HL-60/S4 (cell line): ENCODE data around the gene FCN3.
"Not testable (repeated sequence)": the region's sequence is repeated elsewhere in the genome, so short reads cannot be mapped to it uniquely, and the experiment has no call there.

ENCODE experiments used
- in situ Hi-C: fragments of 300-500 bp; cut with MboI; formaldehyde crosslinking; loops from 2 replicates; pipeline ENCODE4 v1.14.3; 2022; ENCODE audit warnings: low sequenced_read_pairs

The FCN3 gene

DNA sequence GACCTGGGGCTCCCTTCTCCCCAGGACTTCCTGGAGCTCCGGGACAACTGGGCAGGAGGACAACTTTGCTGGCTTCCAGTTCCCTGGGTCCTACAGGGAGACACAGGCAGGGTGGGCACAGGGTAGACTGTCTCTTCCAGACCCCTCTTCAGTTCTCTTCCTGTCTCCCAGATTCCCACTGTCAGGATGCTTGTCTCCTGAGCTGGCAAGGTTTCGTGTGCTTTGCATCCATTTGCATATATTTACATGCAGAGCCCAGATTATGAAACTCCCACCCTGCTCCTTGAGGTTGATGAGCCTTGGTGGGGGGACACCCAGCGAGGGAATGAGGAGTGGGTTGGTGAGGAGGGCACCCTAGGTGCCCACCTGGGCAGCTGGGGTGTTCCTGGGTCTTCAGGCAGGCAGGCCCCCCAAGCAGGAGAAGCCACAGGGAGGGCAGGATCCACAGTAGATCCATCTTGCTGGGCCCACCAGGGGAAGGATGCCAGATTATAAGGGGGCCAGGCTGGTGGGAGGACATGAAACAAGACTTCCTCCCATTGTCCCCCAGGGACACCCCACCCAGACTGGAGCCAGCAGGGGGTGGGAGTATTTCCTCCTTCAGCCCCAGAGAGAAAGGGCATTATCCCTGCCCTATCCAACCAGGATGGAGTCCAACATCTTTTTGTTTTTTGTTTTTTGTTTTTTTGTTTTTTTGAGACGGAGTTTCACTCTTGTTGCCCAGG, at the start of gene FCN3:
TSS of gene FCN3 (minus strand) at position 463 of the 725 bp plus-strand sequence. CDS start at position 457, 6 bp downstream.
- in situ Hi-C loops: no loop called here

DNA sequence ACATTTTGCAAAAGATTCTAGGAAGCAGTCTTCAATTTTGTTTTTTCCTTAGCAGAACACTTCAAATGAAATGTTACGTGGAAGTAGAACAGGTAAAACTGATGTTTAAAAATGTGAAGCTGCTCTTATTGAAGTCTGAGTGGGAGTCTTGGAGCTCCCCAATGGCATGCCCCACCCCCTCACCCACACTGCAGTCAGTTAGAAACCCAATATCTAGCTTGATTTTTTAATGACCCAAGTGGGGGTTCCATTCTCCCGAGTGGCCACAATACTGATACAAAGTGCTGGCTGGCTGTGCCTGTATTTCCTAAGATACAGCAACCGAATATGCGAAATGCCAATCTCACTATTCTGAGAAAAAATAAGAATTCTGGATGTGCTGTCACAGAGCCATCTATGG, 49.1 kb upstream of the FCN3 start:
- in situ Hi-C loops: no loop called here

DNA sequence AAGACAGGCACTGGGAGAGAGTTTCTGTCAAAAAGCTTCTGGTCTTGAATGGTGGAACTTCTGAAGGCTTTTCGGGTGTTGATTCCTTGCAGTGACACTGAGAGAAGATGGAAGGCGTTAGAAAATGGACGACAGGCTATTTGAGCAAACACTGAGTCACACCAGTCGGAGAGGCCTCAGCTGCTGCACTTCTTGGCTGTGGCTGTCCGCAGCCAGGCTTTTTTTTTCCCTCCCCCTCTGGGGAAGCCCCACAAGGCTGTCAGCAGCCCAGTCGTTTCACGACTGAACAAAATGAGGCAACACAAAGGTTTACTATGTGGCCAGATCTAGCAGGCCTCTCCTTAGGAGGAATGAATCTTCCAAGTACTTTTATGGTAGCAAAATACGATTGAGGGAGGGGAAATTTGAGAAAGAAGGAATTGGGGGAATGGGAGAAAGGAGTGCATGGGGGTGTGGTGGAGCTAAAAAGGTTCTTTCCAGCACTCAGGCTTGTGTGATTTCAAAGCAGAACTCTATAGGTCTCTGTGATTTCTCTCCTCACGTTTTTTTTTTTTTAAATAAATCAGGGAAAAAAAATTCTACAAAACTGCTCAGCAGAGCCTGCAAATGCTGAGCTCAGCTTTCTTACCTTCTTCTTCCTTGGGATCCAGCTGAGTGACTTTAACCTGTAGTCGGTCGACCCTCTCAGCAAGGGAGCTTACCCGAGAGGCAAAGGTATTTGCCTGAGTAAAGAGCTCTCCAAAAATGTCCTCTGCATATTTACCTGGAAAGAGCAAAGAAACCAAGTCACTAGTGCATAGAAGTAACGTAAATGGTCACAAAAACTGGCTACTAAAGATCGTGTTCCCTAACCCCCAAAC, 43.9 kb upstream of the FCN3 start:
- in situ Hi-C loops: no loop called here

DNA sequence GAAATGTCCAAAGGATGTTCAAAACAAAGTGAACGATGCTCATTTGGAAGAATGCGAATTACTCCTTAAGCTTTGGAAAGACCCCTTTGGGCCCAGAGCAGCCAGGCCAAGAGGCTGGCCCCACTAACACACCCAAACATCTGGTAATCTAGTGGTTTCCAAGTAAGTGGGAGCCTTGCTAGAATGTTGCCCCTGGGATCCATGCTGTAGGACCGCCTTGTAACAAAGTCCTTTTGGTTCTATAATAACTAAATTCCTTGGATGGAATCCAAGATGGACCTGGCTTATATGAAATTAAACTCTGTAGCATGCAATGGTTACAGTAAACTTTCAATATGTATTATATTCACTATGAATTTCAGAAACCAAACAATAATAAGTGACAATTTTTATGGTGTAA, 43.1 kb upstream of the FCN3 start:
- in situ Hi-C loops: no loop called here

DNA sequence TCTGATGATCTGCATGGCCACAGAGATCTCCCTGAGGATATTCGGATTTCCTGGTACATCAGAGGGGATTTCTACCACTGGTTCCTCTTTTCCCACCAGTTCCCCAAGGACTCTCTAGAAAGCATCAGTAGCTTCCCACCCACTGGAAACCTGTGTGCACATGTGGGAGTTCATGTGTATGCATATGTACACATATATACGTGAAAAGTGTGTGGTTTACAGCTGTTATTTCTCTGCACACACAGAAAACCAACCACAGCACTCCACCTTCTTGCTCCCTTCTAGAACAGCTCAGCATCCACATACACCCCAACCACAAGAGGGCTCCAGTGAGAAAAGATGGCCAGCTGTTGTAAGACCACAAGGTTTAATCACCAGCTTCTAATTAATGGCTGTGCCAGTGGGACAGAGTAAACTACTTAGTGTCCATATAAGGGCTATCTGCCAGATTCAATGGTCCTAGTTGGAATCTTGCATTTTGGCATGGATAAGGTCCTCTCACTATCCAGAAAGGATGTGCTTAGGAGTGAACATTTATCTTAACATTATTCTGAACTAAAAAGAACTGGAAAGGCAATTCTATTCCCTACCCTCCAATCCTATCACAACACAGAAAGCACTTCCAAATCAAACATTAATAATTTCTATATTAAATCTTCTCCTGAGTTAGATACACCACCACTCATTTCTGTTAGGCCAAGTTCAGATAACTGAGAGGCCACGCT, 41.9 kb upstream of the FCN3 start:
- in situ Hi-C loops: no loop called here

DNA sequence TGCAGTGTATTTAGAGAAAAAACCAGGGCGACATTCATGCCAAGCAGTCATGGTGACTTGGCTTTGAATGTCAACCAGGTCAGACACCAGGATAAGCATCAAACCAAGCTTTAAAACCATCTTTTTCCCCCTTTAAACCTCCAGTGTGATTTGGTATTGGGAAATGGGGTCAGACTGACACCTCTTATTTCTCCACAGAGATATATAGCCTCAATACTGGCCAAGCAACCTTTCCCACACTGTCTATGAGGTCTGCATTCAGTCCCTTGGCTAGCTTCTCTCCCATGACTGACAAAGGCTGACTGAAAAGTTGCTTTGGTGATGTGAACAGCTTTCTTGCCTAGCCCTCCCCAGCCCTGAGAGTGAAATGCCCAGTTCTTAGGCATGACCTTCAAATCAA, 39.5 kb upstream of the FCN3 start:
- in situ Hi-C loops: no loop called here

DNA sequence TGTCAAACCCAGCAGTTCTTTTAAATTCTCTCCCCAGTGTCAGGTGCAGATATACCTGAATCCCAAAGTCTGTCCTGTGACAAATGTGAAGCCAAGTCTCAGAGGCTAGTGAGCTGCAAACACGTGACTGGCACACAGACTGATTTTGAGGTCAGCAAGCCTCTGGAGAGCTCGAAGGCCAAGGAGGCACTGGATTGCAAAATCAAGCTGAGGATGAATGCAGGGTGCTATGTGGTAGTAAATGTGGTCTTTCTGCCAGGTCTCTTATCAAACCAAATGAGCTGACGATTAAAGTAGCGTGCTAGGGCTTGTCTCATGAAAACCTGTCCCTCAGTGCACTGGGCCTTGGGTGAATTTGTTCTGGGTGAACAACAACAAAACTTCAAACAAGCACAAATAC, 38.4 kb upstream of the FCN3 start:
- in situ Hi-C loops: no loop called here

DNA sequence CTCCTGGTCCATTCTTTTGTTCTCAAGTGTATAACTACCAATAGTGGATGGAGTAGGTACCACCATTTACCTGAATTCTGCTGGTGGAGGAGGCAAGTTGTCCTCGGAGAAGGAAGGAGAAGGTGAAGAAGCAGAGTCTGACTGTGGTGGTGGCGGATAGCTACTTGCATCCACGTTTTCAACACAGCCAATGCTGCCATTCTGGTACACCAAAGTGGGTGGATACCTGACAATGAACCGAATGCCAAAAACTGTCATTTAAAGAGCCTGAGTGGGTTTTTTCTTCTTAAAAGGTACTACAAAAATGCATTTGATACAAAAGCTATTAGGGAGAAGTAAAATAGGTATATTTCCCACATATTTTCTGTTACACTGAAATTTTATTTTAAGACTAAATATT, 37.9 kb upstream of the FCN3 start:
- in situ Hi-C loops: no loop called here

DNA sequence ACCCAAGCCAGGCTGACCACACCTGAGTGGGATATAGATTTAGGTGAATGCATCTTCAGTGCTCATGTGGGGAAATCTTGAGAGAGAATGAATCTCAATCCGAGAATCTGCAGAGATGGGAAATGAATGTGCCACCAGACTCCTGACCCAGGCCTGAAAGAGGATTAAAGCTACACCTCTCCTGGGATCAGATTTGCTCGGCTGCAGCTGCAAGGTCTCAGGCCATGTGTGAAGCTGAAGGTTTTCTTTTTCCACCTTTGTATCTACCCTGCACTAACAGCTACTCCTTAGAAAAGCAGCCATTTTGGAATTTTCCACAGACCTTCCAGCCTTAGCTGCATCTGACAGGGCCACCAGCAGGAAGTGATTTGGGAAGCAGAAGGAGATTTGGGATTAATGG, 36.1 kb upstream of the FCN3 start:
- in situ Hi-C loops: no loop called here

DNA sequence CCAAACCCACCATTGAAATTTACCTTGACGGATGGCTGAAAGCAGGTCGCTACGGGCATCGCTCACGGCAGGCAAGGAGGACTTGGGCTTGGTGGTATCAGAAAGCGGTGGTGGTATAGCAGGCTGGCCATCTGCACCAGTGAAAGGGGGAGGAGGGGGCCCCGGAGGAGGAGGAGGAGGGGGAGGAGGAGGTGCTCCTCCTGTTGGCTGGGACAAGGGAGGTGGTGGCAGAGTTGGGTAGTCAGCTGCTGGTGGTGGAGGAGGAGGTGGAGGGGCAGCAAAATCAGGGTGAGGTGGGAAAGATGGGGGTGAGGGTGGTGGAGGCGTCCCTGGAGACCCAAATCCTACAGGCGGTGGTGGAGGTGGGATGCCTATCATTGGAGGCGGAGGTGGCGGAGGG, 35.0 kb upstream of the FCN3 start:
- in situ Hi-C loops: no loop called here

DNA sequence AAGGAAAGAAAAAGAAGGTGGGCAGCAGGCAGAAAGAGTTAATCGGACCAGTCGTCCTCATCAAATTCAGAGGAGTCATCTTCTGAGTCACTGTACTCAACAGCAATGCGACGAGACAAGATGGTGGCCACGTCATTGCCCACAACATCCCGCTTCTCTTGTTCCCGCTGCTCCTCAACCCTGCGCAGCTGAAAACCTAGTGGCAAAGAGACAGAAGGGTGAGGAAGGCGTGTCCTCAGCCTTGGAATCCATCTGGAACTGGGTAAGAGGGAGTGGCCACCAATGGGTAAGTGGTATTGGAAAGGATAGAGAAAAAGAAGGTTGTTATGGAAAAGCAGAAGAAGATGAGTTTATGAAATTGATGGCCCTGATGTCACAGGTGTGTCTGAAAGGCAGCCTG, 33.5 kb upstream of the FCN3 start:
- in situ Hi-C loops: no loop called here

DNA sequence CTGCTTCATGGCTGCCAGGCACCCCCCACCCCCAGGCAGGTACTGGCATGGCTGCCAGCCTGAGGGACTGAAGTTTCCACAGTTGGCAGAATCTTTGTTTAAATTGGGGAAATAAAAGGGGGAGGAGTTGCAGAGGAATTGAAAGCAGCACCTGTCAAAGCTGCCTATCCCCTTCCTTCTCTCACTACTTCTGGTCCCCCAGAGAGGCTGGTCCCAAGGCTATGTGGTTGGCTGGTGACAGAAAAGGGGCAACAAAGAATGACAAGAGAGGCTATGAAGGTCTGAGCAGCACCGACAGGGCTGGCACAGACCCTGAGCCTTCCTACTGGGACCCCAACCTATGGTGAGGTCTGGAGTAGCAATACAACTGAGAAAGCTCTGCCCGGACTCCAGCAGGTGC, 32.2 kb upstream of the FCN3 start:
- in situ Hi-C loops: not testable (repeated sequence)

DNA sequence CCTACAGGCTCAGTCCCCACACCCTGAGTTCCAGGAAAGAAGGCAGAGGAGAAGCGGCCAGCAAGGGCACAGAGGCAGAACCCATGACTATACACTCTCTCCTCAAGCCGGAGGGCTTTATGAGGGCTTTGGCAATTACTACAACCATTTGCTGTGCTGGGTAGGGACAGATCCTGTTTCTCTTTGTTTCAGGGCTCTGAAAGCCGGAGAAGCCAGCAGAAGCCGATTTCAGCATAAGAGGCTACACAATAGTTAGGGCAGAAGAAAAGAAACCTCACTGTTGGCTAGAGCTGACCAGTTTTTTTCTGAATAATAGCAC, 31.7 kb upstream of the FCN3 start:
- in situ Hi-C loops: no loop called here

DNA sequence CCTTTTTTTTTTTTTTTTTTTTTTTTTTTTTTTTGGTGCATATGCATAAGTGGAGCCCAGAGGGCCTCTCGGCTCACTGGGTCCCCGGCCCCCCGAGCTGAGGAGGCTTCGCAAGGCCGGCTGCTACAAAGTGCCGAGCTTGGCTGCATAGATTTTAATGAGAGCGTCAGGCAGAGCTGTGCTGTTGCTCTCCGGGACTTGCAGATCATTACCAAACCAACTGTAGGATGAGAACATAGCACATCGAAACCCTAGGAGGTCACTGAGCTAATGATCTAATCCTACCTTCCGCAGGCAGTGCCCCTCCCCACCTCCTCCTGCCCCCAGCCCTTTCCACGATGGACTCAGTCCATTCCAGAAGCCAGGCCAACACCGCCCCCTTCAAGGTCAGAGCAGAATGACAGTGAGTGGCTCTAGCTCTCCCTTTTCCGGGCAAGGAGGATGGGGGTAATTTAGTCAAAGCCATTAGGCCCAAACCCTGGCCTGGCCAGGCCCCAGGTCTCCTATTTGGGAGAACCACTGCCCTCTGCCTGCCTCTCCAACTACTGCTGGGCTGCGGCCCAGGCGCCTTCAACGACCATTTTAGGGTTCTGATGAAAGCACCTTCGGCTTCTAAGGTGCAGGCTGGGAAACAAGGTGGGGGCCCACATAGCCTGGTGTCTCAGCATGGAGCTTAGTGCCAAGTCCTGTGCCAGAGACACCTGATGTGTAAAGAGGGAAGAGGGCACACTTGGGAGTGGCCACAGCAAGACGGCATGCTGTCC, 31.2 kb upstream of the FCN3 start:
- in situ Hi-C loops: not testable (repeated sequence)

DNA sequence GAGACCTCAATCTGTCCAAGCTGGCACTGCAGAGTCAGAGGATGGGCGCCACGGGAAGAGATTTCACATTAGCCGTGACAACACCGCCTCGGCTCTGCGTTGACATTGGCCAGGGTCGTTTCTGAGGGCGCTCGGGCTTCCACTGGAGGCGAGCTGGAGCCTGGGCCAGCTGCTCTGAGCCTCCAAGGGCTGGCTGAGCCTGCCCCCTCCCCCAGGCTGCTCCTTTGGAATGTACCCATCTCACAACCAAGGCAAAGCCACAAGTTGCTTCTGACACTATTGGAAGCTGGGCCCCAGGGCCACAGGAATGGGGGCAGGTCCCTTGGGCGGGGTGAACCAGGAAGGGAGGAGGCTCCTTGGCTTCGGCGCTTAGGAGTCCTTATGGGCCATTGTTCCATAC, 30.4 kb upstream of the FCN3 start:
- in situ Hi-C loops: no loop called here

DNA sequence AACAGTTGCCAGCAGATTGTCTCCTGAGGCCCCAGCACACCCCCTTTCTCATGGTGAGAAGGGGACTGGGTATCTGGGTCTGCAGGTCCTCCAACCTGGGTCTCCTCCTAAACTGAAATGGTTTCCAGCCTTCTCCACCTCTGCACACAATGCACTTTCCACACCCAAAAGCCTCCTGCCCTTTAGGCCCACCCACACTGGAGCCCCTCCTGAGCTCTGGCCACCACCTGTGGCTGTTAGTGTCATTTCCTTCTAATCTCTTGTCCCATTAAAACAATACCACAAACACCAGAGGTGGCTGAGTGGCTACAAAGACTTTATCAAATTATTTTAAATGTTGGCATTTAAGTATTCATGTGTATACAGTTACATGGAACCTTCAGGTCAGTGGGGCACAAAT, 29.3 kb upstream of the FCN3 start:
- in situ Hi-C loops: no loop called here

DNA sequence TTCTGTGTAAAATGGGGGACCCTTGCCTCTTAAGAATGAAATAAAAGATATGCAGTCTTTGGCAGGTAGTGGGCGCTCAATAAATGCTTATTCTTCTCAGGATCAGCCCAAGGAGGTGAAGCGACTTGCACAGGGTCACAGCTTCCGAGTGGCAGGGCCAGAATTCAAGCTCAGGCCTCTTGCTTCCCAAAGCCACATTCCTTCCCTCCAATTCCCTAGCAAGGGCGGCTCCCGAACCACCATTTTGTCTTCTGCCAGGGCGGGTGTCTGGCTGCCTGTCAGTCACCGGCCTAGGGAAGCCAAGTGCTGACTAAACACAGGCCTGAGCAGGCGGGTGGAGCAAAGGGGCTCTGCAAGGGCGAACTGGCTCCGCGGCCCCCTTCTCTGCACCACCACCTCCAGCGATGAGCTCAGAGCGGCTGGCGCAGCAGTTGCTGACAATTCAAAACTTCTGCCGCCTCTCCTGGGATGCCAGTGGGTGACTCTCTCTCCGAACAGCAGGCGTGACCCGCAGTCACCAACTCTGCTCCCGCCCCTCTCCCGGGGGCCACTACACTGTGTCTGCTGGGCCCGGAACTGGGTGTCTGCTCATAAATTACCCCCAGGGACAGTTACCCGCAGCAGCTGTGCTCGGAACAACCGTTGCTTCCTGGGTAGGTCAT, 28.6 kb upstream of the FCN3 start:
- in situ Hi-C loops: no loop called here

DNA sequence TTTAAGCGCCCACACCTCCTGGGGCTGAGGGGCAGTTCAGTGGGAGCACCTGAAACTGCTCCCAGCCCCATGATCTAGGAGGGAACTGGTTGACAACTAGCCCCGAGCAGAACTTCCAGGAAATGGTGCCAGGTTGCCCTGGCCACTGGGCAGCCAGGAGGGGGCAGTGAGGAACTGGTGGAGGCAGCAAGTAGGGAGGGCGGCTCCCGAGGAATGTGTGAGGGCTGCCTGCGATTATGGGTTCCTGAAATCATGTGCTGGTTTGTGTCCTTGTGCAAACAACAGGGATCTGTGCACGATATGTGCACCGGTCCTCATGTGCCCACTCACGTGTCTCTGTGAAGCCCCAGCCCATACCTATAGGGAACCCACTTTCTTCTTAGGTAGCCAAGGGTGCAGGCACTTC, 27.7 kb upstream of the FCN3 start:
- in situ Hi-C loops: no loop called here

DNA sequence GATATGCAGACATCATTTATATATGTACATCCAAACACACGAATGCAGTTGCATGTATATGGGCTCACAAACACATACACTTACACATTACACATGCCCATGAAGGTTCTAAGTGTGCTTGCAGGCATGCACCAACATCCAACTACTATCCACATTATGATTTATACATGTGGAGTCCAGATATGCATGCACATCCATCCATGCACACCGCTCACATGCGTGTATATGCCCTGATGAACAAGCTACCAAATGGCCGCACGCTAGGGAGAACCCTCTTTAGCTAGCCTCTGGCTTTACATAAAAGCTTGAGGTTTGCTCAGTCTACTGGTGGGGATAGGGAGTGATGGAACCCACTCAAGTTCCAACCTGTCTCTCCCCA, 26.3 kb upstream of the FCN3 start:
- in situ Hi-C loops: no loop called here

DNA sequence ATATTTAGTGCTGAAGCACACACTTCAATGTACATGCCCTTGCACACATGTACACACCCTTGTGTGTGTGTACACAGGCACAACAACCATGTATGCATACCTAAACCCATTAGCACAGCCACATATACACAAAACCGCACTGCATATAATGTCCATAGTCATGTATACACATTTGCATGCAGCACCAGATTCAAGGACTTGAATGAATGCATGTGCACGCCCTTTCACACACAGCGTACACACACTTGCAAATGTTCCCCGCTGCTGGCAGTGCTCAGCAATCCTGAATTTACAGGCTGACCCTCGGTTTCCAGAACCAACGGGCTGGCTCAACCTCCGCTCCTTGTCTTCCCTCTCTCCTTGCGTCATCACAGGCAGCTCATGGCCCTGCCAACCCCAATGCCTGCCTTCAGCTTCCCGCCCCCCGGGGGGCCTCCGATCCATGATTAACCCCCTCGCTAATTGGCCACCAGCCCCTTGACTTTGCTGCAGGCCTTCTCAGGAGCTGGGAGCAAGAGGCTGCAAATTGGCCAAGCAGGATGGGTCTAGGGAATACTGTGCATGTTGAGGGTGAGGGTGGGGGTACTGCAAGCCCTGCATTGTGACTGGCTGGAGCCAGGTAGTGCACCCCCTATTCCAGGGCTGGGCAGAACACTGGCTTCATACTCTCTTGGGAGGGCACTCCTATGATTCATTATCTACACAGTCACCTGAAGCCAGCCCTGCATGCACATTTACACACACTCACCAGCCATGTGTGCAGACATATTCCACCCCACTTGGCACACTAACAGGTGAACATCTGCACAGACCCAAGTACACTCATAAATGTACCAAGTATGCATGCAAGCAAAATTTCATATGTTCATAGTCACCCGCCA, 25.7 kb upstream of the FCN3 start:
- in situ Hi-C loops: no loop called here
